ENCODE results near the gene WSCD1. TPM values are rescaled to one million over a fixed set of nuclear protein-coding genes. Genes with fewer than 3 reads are reported as not detected.

WSCD1 gene
- 13.4 and 17.4 TPM in 2 replicates for total RNA-seq

GRCh38 chr17:6069539-6070429, at the start of gene WSCD1:
TSS of gene WSCD1 (plus strand) at chr17:6070379. CDS start at chr17:6080659, 10,280 bp downstream.

